Vagina (tissue), 2 donors: ENCODE measurements around the gene LYZL6.

ENCODE experiments used
- POLR2A ChIP-seq, 2 donors: fragments of 450-650 bp; IDR thresholded peaks; one replicate each; pipeline ENCODE4 v1.6.1; 2017; ENCODE audit warnings: antibody characterized with exemption in 2 of 2, mild to moderate bottlenecking in 2 of 2, moderate library complexity in 2 of 2
- POLR2AphosphoS5 ChIP-seq, 2 donors: sonication (generic); formaldehyde crosslinking; IDR thresholded peaks; one replicate each; pipeline ENCODE4 v1.9.0; 2017; ENCODE audit warnings: antibody characterized with exemption in 2 of 2, mild to moderate bottlenecking in 2 of 2, low read depth in 1 of 2; ENCODE audit not compliant: insufficient read depth in 1 of 2
- TF ChIP-seq, protein P1 (sequence below), 3 experiments: fragments of 450-650 bp in 2 of 3; fragments of 200-600 bp in 1 of 3; sonication (generic) in 1 of 3; IDR thresholded peaks; one replicate each; pipeline ENCODE4 v1.5.1; 2017 to 2019; ENCODE audit warnings: antibody characterized with exemption in 3 of 3, mild to moderate bottlenecking in 2 of 3, moderate library complexity in 2 of 3

- TF ChIP-seq, protein P1, sequence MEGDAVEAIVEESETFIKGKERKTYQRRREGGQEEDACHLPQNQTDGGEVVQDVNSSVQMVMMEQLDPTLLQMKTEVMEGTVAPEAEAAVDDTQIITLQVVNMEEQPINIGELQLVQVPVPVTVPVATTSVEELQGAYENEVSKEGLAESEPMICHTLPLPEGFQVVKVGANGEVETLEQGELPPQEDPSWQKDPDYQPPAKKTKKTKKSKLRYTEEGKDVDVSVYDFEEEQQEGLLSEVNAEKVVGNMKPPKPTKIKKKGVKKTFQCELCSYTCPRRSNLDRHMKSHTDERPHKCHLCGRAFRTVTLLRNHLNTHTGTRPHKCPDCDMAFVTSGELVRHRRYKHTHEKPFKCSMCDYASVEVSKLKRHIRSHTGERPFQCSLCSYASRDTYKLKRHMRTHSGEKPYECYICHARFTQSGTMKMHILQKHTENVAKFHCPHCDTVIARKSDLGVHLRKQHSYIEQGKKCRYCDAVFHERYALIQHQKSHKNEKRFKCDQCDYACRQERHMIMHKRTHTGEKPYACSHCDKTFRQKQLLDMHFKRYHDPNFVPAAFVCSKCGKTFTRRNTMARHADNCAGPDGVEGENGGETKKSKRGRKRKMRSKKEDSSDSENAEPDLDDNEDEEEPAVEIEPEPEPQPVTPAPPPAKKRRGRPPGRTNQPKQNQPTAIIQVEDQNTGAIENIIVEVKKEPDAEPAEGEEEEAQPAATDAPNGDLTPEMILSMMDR (IDR thresholded peaks at IDR 0.05), result no peak
- TF ChIP-seq POLR2A (IDR thresholded peaks at IDR 0.05) (no peak), POLR2AphosphoS5 (IDR thresholded peaks at IDR 0.05; ENCODE audit: insufficient read depth in 1 of 2, low read depth in 1 of 2) (no peak)
Observed at GRCh38 chr17:35978346-35978745, 34.8 kb upstream of the LYZL6 start.
